A549 (cell line): ENCODE measurements around the gene DCAF5. TPM values are rescaled to one million over a fixed set of nuclear protein-coding genes. Genes with fewer than 3 reads are reported as not detected.

Source experiments
- ATAC-seq, 2 experiments: fragments of 200-7000 bp in 1 of 2; fragments of >200 bp in 1 of 2; cut with Nextera tagmentation in 1 of 2; cut with Tn5 transposase in 1 of 2; 3 replicates each; pipeline versions ENCODE4 v1.8.0 to v1.9.1; 2018 to 2020; ENCODE audit warnings: mild to moderate bottlenecking in 1 of 2, moderate library complexity in 1 of 2
- CTCF ChIA-PET: fragments of 300-600 bp; sonication (Branson Sonifier 250); formaldehyde crosslinking; extraction: SDS; loops from one replicate; lab custom pipeline; 2021; ENCODE audit warnings: antibody characterized with exemption, inconsistent platforms; lab: Yijun Ruan, JAX
- POLR2A ChIA-PET: fragments of 350-600 bp; formaldehyde crosslinking; extraction: SDS; loops from one replicate; lab custom pipeline; 2021; ENCODE audit warnings: antibody characterized with exemption, inconsistent platforms; lab: Yijun Ruan, JAX
- DNase-seq, 2 experiments: peaks; one replicate each; pipeline versions ENCODE4 v3.0.0 to v3.0.0-alpha.2; 2011 to 2016; ENCODE audit warnings: low read depth in 1 of 2, low spot score in 1 of 2
- FAIRE-seq: peaks from 2 replicates; lab custom pipeline; 2011; peaks lifted over from hg19 to GRCh38; lab: Jason Lieb, UNC
- H3K27ac ChIP-seq, 2 experiments: fragments of >200 bp; sonication (Bioruptor Twin); formaldehyde crosslinking; 3 replicates each; pipeline ENCODE4 v1.5.1; 2016 to 2017
- H3K4me1 ChIP-seq: fragments of >200 bp; sonication (Bioruptor Twin); formaldehyde crosslinking; 3 replicates; pipeline ENCODE4 v1.6.1; 2016
- H3K4me2 ChIP-seq: fragments of >200 bp; sonication (Bioruptor Twin); formaldehyde crosslinking; 3 replicates; pipeline ENCODE4 v1.6.1; 2016
- H3K4me3 ChIP-seq: fragments of >200 bp; sonication (Bioruptor Twin); formaldehyde crosslinking; 3 replicates; pipeline ENCODE4 v1.5.1; 2016
- H3K9me3 ChIP-seq: fragments of >200 bp; sonication (Bioruptor Twin); formaldehyde crosslinking; 3 replicates; pipeline ENCODE4 v1.6.1; 2016
- BHLHE40 ChIP-seq: IDR thresholded peaks from 2 replicates; pipeline ENCODE4 v1.6.1; 2012; ENCODE audit warnings: low read depth, low read length, inconsistent platforms
- CBX2 ChIP-seq: fragments of 200-600 bp; sonication (generic); IDR thresholded peaks from 2 replicates; pipeline ENCODE4 v1.6.1; 2016; ENCODE audit warnings: low read depth, mild to moderate bottlenecking, borderline replicate concordance
- EHF ChIP-seq: fragments of 250-450 bp; sonication (Bioruptor Pico); IDR thresholded peaks from 2 replicates; pipeline ENCODE4 v1.5.0; 2020; ENCODE audit warnings: mild to moderate bottlenecking
- FOSB ChIP-seq: fragments of 250-450 bp; sonication (Bioruptor Pico); IDR thresholded peaks from 2 replicates; pipeline ENCODE4 v1.5.0; 2020; ENCODE audit warnings: mild to moderate bottlenecking, moderate library complexity
- HEYL ChIP-seq: fragments of 250-450 bp; sonication (Bioruptor Pico); IDR thresholded peaks from 2 replicates; pipeline ENCODE4 v1.8.0; 2021; ENCODE audit warnings: mild to moderate bottlenecking, moderate library complexity
- HMGXB4 ChIP-seq: fragments of 250-450 bp; sonication (Bioruptor Pico); IDR thresholded peaks from 2 replicates; pipeline ENCODE4 v1.5.0; 2021; ENCODE audit warnings: mild to moderate bottlenecking, moderate library complexity, borderline replicate concordance
- MYC ChIP-seq: IDR thresholded peaks from 2 replicates; pipeline ENCODE4 v1.6.1; 2012; ENCODE audit warnings: mild to moderate bottlenecking, inconsistent platforms, low read length, improper control_type of control experiment, borderline replicate concordance
- NPAS2 ChIP-seq: fragments of 250-450 bp; sonication (Bioruptor Pico); IDR thresholded peaks from 2 replicates; pipeline ENCODE4 v1.8.0; 2022; ENCODE audit warnings: mild to moderate bottlenecking, moderate library complexity, borderline replicate concordance
- NR3C1 ChIP-seq: fragments of >200 bp; sonication (Bioruptor Twin); formaldehyde crosslinking; IDR thresholded peaks from 3 replicates; pipeline ENCODE4 v1.6.1; 2017
- PBX3 ChIP-seq: IDR thresholded peaks from 2 replicates; pipeline ENCODE4 v1.6.1; 2012
- PHF8 ChIP-seq: fragments of 200-600 bp; sonication (generic); IDR thresholded peaks from 2 replicates; pipeline ENCODE4 v1.6.1; 2016; ENCODE audit warnings: low read depth, mild to moderate bottlenecking, antibody characterized with exemption, moderate library complexity, borderline replicate concordance
- POLR2A ChIP-seq: IDR thresholded peaks from 2 replicates; pipeline ENCODE4 v1.6.1; 2012; ENCODE audit warnings: mild to moderate bottlenecking, low read length
- RCOR1 ChIP-seq: fragments of 150-350 bp; IDR thresholded peaks from 2 replicates; pipeline ENCODE4 v1.6.1; 2014; ENCODE audit warnings: antibody characterized with exemption, low read length, low read depth
- REST ChIP-seq: fragments of 200-600 bp; sonication (generic); IDR thresholded peaks from 2 replicates; pipeline ENCODE4 v1.6.1; 2016; ENCODE audit warnings: antibody characterized with exemption, mild to moderate bottlenecking, moderate library complexity
- SMC3 ChIP-seq: fragments of >200 bp; sonication (Bioruptor Twin); formaldehyde crosslinking; IDR thresholded peaks from 3 replicates; pipeline ENCODE4 v1.6.1; 2018; ENCODE audit warnings: inconsistent platforms
- TP53 ChIP-seq: fragments of 250-450 bp; sonication (Bioruptor Pico); IDR thresholded peaks from 2 replicates; pipeline ENCODE4 v1.5.0; 2021; ENCODE audit warnings: mild to moderate bottlenecking, moderate library complexity
- ZC3H11A ChIP-seq: fragments of 450-650 bp; IDR thresholded peaks from 2 replicates; pipeline ENCODE4 v1.6.1; 2014; ENCODE audit warnings: antibody characterized with exemption, mild to moderate bottlenecking
- ZFP36 ChIP-seq: fragments of 450-650 bp; IDR thresholded peaks from 2 replicates; pipeline ENCODE4 v1.6.1; 2014; ENCODE audit warnings: borderline replicate concordance; ENCODE audit not compliant: partially characterized antibody
- ZSCAN20 ChIP-seq: fragments of 250-450 bp; sonication (Bioruptor Pico); IDR thresholded peaks from 2 replicates; pipeline ENCODE4 v1.8.0; 2022; ENCODE audit warnings: mild to moderate bottlenecking, moderate library complexity
- WGBS: methylation state at CpG from one replicate; pipeline ENCODE4 v1.1.6; 2017; ENCODE audit errors: missing lambda C conversion rate; 5-methylcytosine and 5-hydroxymethylcytosine counted together
- polyA plus RNA-seq, 4 experiments: library from polyadenylated mRNA; depleted of rRNA in 3 of 4; stranded (reverse); fragments of >200 nt; fragmentation: RNase III in 1 of 4; extraction: RNeasy Plus Mini Kit Qiagen cat#74134 plus additional on column Dnase treatment in 1 of 4; gene quantifications; 2 replicates in 3 of 4; 3 replicates in 1 of 4; pipeline ENCODE4 v1.2.3, GENCODE V29; 2011 to 2017
- TF ChIP-seq, protein P1 (sequence below): fragments of 250-450 bp; sonication (Bioruptor Pico); IDR thresholded peaks from 2 replicates; pipeline ENCODE4 v1.5.0; 2020; ENCODE audit warnings: low read depth, mild to moderate bottlenecking, moderate library complexity
- TF ChIP-seq, protein P2 (sequence below): fragments of >200 bp; sonication (Bioruptor Twin); formaldehyde crosslinking; IDR thresholded peaks from 2 replicates; pipeline ENCODE4 v1.6.1; 2016

DCAF5 gene
- polyA plus RNA-seq, 2 of the 4 experiments (the other 2 are of a cell fraction): 14.3 to 23.7 TPM

- TF ChIP-seq, protein P1, sequence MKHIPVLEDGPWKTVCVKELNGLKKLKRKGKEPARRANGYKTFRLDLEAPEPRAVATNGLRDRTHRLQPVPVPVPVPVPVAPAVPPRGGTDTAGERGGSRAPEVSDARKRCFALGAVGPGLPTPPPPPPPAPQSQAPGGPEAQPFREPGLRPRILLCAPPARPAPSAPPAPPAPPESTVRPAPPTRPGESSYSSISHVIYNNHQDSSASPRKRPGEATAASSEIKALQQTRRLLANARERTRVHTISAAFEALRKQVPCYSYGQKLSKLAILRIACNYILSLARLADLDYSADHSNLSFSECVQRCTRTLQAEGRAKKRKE (CRISPR knock-in tag): no peak
- TF ChIP-seq REST: no peak
- TF ChIP-seq RCOR1: no peak
- no peak for TF ChIP-seq BHLHE40
- no peak for TF ChIP-seq NPAS2 (CRISPR knock-in tag)
- TF ChIP-seq FOSB (CRISPR knock-in tag): no peak
- TF ChIP-seq PHF8: no peak
- no peak for TF ChIP-seq CBX2
- TF ChIP-seq EHF (CRISPR knock-in tag): no peak
- ChIA-PET POLR2A (no interaction called here), CTCF (interaction anchor here (0.9 to 6.4 kb wide), 12 partner anchors 8 to 225 kb away, joined by 3 to 45 read pairs (median 12); no protein-coding TSS in a partner anchor)
- H3K27ac ChIP-seq: no peak overlapping the region; a peak in 1 of 6 replicates
- FAIRE-seq: no peak
- no peak overlapping the region for H3K4me2 ChIP-seq
- no peak for DNase-seq
- 93% methylated on average over 1 of the region's 1 CpG for WGBS
- no peak overlapping the region for H3K4me3 ChIP-seq
- ATAC-seq: no peak
- H3K9me3 ChIP-seq: no peaks in the 10 kb centered on the region
- H3K4me1 ChIP-seq: peaks cover 13% of the 10 kb centered on the region; the same call in 2 of the 3 replicates
Observed at GRCh38 chr14:69088586-69088985, 64.3 kb downstream of the DCAF5 start.

DNA sequence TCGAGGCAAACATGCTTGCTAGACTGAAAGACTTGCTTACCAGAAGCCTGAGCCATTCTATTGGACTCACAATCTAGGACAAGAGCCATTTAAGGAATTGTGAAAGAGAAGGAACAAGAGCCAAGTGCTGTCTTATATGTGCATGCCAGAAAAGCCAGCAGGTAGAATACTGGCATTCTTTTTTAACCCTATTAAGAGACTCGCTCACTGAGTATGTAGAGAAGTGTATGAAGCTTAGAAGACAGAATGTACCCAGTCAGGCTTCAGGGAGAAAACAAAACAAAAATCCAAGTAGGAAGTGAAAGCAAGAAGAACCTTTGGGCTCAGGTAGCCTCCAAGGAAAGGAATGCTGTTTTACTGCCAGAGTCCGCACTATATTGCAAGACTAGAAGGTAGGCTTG lies 65.9 kb downstream of the DCAF5 start:
- no peak overlapping the region for H3K27ac ChIP-seq
- peaks cover 5% of the 10 kb centered on the region; the same call in 1 of the 3 replicates for H3K4me1 ChIP-seq
- DNase-seq (no peak), FAIRE-seq (no peak), ATAC-seq (no peak)
- no peak overlapping the region for H3K4me3 ChIP-seq
- no peak for TF ChIP-seq POLR2A
- no peak for TF ChIP-seq ZFP36
- no peak for TF ChIP-seq MYC
- TF ChIP-seq NPAS2 (CRISPR knock-in tag): no peak
- TF ChIP-seq SMC3: no peak
- TF ChIP-seq TP53 (CRISPR knock-in tag): no peak
- no peak for TF ChIP-seq ZSCAN20
- no peak for TF ChIP-seq ZC3H11A
- TF ChIP-seq NR3C1: no peak
- no peak for TF ChIP-seq HMGXB4 (CRISPR knock-in tag)
- TF ChIP-seq PBX3: no peak
- TF ChIP-seq, protein P2, sequence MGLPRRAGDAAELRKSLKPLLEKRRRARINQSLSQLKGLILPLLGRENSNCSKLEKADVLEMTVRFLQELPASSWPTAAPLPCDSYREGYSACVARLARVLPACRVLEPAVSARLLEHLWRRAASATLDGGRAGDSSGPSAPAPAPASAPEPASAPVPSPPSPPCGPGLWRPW: no peak
- no peak for TF ChIP-seq HEYL
- no peak for TF ChIP-seq EHF (CRISPR knock-in tag)
- no peaks in the 10 kb centered on the region for H3K9me3 ChIP-seq
- CTCF ChIA-PET: interaction anchor here (1.0 kb wide), 1 partner anchor 147 kb away, joined by 3 read pairs; no protein-coding TSS in a partner anchor
- no peak overlapping the region for H3K4me2 ChIP-seq
- POLR2A ChIA-PET: no interaction called here
- whole genome bisulfite sequencing: 92% methylated on average over 3 of the region's 3 CpGs
